ENCODE measurements around the gene GALNTL6. TPM values are rescaled to one million over a fixed set of nuclear protein-coding genes. Genes with fewer than 3 reads are reported as not detected.

Gene GALNTL6
- total RNA-seq, 1 donor = under 0.01 TPM

DNA sequence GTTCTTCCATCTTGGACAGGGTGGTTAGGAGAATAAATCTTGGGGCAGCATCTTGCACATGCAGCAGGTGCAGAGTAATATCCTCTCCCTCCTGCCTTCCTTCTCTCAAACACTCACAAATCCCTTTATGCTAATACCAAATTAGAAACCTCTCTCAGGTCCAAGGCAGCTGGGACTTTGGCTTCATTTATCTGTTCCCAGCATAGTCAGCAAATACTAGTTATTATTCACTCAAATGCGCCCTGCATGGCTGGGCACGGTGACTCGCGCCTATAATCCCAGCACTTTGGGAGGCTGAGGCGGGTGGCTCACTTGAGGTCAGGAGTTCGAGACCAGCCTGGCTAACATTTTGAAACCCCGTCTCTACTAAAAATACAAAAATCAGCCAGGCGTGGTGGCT, 1199.4 kb downstream of the GALNTL6 start:
- no peak overlapping the region for H3K27ac ChIP-seq (ENCODE audit: low read depth, low read length)
- H3K79me2 ChIP-seq (ENCODE audit: insufficient read depth, low read length) = no peaks in the 10 kb centered on the region
- TF ChIP-seq, protein P1, sequence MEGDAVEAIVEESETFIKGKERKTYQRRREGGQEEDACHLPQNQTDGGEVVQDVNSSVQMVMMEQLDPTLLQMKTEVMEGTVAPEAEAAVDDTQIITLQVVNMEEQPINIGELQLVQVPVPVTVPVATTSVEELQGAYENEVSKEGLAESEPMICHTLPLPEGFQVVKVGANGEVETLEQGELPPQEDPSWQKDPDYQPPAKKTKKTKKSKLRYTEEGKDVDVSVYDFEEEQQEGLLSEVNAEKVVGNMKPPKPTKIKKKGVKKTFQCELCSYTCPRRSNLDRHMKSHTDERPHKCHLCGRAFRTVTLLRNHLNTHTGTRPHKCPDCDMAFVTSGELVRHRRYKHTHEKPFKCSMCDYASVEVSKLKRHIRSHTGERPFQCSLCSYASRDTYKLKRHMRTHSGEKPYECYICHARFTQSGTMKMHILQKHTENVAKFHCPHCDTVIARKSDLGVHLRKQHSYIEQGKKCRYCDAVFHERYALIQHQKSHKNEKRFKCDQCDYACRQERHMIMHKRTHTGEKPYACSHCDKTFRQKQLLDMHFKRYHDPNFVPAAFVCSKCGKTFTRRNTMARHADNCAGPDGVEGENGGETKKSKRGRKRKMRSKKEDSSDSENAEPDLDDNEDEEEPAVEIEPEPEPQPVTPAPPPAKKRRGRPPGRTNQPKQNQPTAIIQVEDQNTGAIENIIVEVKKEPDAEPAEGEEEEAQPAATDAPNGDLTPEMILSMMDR (IDR thresholded peaks at IDR 0.05; ENCODE audit: extremely low read depth, low read depth, low read length) = no peak
- no peak overlapping the region for H3K4me3 ChIP-seq (ENCODE audit: insufficient read depth, low read length)
- H4K20me1 ChIP-seq (ENCODE audit: insufficient read depth, low read length) = no peaks in the 10 kb centered on the region
- no peak overlapping the region for H3K4me2 ChIP-seq (ENCODE audit: insufficient read depth, low read length)
- peaks cover 9% of the 10 kb centered on the region for H3K4me1 ChIP-seq (ENCODE audit: insufficient read depth, low read length)
- DNase-seq (ENCODE audit: insufficient read length, low spot score, missing footprints) = no peak
- H3K36me3 ChIP-seq (ENCODE audit: insufficient read depth, low read length) = no peaks in the 10 kb centered on the region
- peaks cover 8% of the 10 kb centered on the region for H3K27me3 ChIP-seq (ENCODE audit: insufficient read depth, low read length)
- H2AFZ ChIP-seq (ENCODE audit: low read length) = no peak overlapping the region
- no peaks in the 10 kb centered on the region for H3K9me3 ChIP-seq (ENCODE audit: low read depth, low read length)

DNA sequence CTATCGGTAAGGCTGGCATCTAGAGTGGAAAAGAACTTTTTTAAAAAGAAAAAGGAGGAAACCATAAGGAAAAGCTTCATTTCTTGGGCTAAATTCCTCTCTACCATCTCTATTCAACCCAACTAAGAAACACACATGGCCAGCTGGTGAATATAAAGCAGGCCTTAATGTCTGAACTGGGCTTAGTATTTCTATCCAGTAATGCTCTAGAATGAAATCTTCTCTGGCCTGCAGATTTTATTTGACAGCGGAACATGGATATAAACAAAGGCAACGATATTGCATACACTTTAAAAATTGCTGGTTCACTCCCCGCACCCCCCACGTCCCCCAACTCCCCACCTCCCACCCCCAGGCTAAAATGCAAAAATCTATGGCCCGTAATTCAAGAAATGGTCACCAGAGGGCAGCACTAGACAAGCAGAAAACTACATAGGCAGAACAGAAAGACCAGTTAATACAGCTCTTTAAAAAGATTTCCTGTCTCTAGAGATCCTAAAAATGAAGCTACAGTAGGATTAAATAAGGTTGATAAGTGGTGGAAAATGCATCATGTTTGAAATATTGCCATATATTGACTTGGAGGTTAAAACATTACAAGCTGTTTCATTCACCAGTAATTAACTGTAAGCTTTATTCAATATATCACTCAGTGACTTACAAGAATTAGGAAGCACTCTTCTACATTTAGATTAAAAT, 1200.2 kb downstream of the GALNTL6 start:
- peaks cover 9% of the 10 kb centered on the region for H3K4me1 ChIP-seq (ENCODE audit: insufficient read depth, low read length)
- H3K27ac ChIP-seq (ENCODE audit: low read depth, low read length) = no peak overlapping the region
- no peaks in the 10 kb centered on the region for H3K79me2 ChIP-seq (ENCODE audit: insufficient read depth, low read length)
- DNase-seq (ENCODE audit: insufficient read length, low spot score, missing footprints) = peak; percentile 38
- no peaks in the 10 kb centered on the region for H3K9me3 ChIP-seq (ENCODE audit: low read depth, low read length)
- no peak overlapping the region for H3K4me3 ChIP-seq (ENCODE audit: insufficient read depth, low read length)
- H3K4me2 ChIP-seq (ENCODE audit: insufficient read depth, low read length) = peak overlapping the region; percentile 22
- H2AFZ ChIP-seq (ENCODE audit: low read length) = no peak overlapping the region
- no peaks in the 10 kb centered on the region for H4K20me1 ChIP-seq (ENCODE audit: insufficient read depth, low read length)
- peaks cover 3% of the 10 kb centered on the region for H3K27me3 ChIP-seq (ENCODE audit: insufficient read depth, low read length)
- no peaks in the 10 kb centered on the region for H3K36me3 ChIP-seq (ENCODE audit: insufficient read depth, low read length)
- TF ChIP-seq, protein P1 (IDR thresholded peaks at IDR 0.05; ENCODE audit: extremely low read depth, low read depth, low read length) = peak; percentile 48

DNA sequence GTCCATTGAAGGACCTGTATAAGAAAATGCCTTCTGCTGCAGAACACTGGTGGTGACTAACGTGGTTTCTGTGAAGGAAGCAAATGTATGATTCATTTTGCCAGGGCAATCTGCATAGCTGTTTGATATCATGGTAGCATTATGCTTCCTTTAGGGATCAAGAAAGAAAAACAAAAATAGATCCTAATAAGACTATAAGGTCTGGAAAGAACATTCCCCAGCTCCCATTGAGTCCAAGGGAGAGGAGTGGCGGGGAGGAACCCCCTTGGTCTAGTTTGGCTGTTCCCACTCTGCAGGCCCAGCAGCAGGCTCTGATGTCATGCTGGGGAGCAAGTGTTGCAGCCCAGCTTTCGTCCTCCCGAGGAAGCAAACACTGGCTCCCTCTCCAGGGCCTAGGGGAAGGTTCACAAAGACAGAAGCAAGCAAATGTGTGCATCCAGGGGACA, 1200.9 kb downstream of the GALNTL6 start:
- peak; percentile 75 for DNase-seq (ENCODE audit: insufficient read length, low spot score, missing footprints)
- Histone ChIP-seq H3K36me3 (ENCODE audit: insufficient read depth, low read length) (no peaks in the 10 kb centered on the region), H3K9me3 (ENCODE audit: low read depth, low read length) (no peaks in the 10 kb centered on the region), H3K27ac (ENCODE audit: low read depth, low read length) (no peak overlapping the region), H3K4me2 (ENCODE audit: insufficient read depth, low read length) (peak overlapping the region; percentile 22), H2AFZ (ENCODE audit: low read length) (peak overlapping the region; percentile 9), H3K4me1 (ENCODE audit: insufficient read depth, low read length) (peaks cover 9% of the 10 kb centered on the region), H3K4me3 (ENCODE audit: insufficient read depth, low read length) (no peak overlapping the region), H4K20me1 (ENCODE audit: insufficient read depth, low read length) (no peaks in the 10 kb centered on the region), H3K79me2 (ENCODE audit: insufficient read depth, low read length) (no peaks in the 10 kb centered on the region), H3K27me3 (ENCODE audit: insufficient read depth, low read length) (peaks cover 5% of the 10 kb centered on the region)
- TF ChIP-seq, protein P1 (IDR thresholded peaks at IDR 0.05; ENCODE audit: extremely low read depth, low read depth, low read length) = peak; percentile 30

DNA sequence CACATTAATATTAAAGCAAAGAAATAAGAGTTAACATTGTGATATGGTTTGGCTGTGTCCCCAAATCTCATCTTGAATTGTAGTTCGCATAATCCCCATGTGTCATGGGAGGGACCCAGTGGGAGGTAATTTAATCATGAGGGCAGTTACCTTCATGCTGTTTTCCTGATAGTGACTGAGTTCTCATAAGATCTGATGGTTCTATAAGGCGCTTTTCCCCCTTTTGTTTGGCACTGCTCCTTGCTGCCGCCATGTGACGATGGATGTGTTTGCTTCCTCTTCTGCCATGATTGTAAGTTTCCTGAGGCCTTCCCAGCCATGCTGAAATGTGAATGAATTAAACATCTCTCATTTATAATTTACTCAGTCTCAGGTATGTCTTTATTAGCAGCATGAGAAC, 1201.6 kb downstream of the GALNTL6 start:
- DNase-seq (ENCODE audit: insufficient read length, low spot score, missing footprints) = no peak
- no peaks in the 10 kb centered on the region for H4K20me1 ChIP-seq (ENCODE audit: insufficient read depth, low read length)
- TF ChIP-seq, protein P1 (IDR thresholded peaks at IDR 0.05; ENCODE audit: extremely low read depth, low read depth, low read length) = no peak
- H3K27me3 ChIP-seq (ENCODE audit: insufficient read depth, low read length) = peaks cover 7% of the 10 kb centered on the region
- no peak overlapping the region for H2AFZ ChIP-seq (ENCODE audit: low read length)
- no peaks in the 10 kb centered on the region for H3K79me2 ChIP-seq (ENCODE audit: insufficient read depth, low read length)
- H3K4me3 ChIP-seq (ENCODE audit: insufficient read depth, low read length) = no peak overlapping the region
- peaks cover 9% of the 10 kb centered on the region for H3K4me1 ChIP-seq (ENCODE audit: insufficient read depth, low read length)
- H3K36me3 ChIP-seq (ENCODE audit: insufficient read depth, low read length) = no peaks in the 10 kb centered on the region
- H3K27ac ChIP-seq (ENCODE audit: low read depth, low read length) = no peak overlapping the region
- no peaks in the 10 kb centered on the region for H3K9me3 ChIP-seq (ENCODE audit: low read depth, low read length)
- no peak overlapping the region for H3K4me2 ChIP-seq (ENCODE audit: insufficient read depth, low read length)

All from osteoblast (primary cell).